NCI-H1436 treated with DMSO at 0.1 percent for 48 hours (cell line): Measurements from ENCODE around the gene CLEC16A.

Source experiments
- DNase-seq: peaks from one replicate; lab custom pipeline; 2025; lab: John Stamatoyannopoulos, UW

Gene CLEC16A, protein sequence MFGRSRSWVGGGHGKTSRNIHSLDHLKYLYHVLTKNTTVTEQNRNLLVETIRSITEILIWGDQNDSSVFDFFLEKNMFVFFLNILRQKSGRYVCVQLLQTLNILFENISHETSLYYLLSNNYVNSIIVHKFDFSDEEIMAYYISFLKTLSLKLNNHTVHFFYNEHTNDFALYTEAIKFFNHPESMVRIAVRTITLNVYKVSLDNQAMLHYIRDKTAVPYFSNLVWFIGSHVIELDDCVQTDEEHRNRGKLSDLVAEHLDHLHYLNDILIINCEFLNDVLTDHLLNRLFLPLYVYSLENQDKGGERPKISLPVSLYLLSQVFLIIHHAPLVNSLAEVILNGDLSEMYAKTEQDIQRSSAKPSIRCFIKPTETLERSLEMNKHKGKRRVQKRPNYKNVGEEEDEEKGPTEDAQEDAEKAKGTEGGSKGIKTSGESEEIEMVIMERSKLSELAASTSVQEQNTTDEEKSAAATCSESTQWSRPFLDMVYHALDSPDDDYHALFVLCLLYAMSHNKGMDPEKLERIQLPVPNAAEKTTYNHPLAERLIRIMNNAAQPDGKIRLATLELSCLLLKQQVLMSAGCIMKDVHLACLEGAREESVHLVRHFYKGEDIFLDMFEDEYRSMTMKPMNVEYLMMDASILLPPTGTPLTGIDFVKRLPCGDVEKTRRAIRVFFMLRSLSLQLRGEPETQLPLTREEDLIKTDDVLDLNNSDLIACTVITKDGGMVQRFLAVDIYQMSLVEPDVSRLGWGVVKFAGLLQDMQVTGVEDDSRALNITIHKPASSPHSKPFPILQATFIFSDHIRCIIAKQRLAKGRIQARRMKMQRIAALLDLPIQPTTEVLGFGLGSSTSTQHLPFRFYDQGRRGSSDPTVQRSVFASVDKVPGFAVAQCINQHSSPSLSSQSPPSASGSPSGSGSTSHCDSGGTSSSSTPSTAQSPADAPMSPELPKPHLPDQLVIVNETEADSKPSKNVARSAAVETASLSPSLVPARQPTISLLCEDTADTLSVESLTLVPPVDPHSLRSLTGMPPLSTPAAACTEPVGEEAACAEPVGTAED

DNA sequence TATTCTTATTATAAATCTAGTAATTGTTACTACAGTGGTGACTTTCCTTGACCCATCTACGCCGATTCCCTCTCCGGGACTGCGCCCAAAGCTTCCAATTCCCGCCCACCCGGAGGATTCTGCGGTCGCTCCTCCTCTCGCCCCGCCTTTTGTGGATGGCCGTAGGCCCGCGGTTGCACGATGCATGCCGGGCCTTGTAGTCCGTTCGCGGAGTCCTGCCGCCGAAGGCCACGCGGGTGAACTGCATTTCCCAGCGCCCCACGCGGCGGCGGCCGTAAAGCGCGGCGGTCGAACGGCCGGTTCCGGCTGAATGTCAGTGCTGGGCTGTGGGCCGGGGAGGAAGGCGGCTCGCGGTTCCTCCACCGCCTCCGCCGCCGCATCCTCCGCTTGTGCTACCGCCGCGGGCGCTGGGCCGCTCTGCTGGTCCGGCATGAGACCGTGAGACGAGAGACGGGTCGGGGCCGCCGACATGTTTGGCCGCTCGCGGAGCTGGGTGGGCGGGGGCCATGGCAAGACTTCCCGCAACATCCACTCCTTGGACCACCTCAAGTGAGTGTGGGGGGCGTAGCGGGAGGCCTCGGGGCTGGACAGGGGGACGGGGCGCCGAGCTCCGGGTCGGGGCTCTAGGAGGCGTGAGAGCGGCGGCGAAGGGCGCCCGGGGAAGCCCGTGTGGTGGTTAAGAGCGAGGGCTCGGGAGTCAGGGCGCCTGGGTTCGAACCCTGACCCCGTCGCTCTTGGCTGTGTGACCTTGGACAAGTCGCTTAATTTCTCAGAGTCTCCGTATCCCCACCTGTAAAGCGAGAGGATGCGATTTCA is at the start of gene CLEC16A:
Gene CLEC16A (plus strand): TSS at position 316 of the 816 bp plus-strand sequence. CDS start 154 bp downstream, at position 470.
- DNase-seq, result peak; percentile 65

DNA sequence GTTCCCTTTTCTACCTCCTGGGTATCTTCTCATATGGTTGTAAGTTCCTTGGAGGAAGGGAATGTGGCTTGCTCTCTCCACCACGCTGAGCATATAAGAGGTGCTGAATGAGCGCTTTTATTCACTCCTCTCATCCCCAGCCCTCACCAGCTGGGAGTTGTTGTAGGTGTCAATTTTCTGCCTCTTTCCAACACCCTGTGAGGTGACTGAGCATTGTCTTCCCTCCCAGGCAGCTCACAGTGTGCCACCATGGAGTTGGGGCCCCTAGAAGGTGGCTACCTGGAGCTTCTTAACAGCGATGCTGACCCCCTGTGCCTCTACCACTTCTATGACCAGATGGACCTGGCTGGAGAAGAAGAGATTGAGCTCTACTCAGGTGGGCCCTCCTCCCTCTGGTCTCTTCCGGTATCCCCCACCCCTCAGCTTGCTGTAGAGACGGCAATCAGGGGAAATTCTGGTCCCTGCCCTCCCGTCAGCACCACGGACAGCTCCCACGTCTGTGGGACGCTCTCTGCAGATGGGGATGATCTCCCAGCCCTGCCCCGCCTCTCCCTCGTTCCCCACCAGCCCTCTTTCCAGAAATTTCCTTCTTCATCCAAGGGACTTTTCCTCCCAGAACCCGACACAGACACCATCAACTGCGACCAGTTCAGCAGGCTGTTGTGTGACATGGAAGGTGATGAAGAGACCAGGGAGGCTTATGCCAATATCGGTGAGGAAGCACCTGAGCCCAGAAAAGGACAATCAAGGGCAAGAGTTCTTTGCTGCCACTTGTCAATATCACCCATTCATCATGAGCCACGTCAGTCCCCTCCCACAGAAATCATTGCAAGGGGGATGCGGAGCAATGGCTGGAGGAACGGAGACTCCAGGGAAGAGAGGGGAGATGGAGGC is 49.1 kb upstream of the CLEC16A start:
- no peak for DNase-seq

DNA sequence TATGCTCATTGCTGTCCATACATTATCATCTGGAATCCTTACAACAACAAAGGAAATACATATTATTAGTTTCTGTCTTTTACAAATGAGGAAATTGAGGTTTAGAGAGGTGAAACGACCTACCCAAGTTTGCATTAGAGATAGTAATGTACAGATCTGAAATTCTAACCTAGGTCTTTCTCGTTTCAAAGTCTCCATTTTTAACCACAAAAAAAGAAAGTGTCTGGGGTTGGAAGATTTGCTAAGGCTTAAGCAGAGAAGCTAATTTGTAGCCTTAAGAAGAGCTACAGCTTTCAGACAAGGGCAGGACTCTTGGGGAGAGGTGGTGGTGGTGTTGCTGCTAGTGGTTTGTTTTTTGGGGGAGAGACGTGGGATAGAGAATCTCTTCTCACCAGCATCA is 48.2 kb upstream of the CLEC16A start:
- no peak for DNase-seq

DNA sequence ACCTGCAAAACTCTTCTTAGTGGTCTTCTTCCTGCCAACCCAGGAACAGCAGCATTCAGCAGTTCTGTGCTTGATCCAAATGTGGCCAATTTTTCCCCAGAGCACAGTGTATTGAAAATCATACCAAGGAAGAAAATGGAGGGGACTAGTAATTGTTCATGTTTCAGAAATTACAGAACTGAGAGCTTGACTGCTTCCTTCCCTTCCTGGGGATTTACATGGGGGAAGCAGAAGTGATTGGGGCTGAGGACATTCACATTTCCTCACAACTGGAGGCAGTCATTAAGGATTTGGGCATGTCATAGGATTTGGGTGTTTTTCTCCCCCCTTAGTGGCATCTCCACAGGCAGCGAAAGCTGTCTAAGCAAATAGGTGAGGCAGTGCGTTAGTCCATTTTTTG is 47.6 kb upstream of the CLEC16A start:
- no peak for DNase-seq

DNA sequence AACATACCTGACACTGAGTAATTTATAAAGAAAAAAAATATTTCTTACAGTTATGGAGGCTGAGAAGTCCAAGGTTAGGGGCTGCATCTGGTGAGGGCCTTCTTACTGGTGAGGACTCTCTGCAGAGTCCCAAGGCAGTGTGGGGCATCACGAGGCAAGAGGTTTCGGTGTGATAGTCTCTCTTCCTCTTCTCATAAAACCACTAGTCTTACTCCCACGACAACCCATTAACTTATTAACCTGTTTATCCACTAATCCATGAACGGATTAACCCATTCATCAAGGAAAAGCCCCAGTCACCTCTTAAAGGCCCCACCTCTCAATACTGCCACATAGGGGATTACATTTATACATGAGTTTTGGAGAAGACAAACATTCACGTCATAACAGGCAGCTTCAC is 47.2 kb upstream of the CLEC16A start:
- no peak for DNase-seq

DNA sequence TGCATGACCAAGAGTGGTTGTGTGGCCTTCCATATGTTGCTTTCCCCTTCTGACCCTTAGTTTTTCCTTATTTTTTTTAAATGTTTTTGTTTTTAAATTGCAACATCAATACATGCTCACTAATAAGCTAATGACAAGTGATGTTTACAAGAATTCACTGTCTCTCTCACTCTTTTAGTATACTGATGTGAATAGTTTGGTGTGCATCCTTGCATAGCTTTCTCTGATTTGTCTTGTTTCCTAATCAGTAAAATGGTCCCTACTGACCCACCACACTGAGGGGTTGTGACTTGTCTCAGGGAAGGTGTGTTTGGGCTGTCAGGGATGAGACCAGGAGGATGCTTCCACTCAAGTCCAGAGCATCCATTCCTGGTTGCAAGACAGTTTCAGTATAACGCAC is 41.4 kb upstream of the CLEC16A start:
- DNase-seq, result no peak

DNA sequence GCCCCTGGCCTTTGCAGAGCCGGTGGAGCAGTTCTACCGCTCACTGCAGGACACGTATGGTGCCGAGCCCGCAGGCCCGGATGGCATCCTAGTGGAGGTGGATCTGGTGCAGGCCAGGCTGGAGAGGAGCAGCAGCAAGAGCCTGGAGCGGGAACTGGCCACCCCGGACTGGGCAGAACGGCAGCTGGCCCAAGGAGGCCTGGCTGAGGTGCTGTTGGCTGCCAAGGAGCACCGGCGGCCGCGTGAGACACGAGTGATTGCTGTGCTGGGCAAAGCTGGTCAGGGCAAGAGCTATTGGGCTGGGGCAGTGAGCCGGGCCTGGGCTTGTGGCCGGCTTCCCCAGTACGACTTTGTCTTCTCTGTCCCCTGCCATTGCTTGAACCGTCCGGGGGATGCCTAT is 37.9 kb upstream of the CLEC16A start:
- no peak for DNase-seq

DNA sequence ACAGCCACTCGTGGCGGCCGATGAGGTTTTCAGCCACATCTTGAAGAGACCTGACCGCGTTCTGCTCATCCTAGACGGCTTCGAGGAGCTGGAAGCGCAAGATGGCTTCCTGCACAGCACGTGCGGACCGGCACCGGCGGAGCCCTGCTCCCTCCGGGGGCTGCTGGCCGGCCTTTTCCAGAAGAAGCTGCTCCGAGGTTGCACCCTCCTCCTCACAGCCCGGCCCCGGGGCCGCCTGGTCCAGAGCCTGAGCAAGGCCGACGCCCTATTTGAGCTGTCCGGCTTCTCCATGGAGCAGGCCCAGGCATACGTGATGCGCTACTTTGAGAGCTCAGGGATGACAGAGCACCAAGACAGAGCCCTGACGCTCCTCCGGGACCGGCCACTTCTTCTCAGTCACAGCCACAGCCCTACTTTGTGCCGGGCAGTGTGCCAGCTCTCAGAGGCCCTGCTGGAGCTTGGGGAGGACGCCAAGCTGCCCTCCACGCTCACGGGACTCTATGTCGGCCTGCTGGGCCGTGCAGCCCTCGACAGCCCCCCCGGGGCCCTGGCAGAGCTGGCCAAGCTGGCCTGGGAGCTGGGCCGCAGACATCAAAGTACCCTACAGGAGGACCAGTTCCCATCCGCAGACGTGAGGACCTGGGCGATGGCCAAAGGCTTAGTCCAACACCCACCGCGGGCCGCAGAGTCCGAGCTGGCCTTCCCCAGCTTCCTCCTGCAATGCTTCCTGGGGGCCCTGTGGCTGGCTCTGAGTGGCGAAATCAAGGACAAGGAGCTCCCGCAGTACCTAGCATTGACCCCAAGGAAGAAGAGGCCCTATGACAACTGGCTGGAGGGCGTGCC is 37.2 kb upstream of the CLEC16A start:
- no peak for DNase-seq

DNA sequence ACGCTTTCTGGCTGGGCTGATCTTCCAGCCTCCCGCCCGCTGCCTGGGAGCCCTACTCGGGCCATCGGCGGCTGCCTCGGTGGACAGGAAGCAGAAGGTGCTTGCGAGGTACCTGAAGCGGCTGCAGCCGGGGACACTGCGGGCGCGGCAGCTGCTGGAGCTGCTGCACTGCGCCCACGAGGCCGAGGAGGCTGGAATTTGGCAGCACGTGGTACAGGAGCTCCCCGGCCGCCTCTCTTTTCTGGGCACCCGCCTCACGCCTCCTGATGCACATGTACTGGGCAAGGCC is 36.7 kb upstream of the CLEC16A start:
- no peak for DNase-seq

DNA sequence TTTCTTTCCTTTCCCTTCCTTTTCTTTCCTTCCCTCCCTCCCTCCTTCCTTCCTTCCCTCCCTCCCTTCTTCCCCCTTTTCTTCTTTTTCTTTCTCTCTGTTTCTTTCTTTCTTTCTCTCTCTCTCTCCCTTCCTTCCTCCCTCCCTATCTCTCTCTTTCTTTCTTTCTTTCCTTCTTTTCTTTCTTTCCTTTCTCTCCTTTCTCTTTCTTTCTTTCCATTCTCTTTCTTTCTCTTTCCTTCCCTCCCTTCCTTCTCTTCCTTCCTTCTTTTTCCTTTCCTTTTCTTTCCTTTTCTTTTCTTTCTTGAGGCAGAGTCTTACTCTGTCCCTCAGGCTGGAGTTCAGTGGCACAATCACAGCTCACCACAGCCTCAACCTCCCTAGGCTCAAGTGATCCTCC is 33.1 kb upstream of the CLEC16A start:
- no peak for DNase-seq

DNA sequence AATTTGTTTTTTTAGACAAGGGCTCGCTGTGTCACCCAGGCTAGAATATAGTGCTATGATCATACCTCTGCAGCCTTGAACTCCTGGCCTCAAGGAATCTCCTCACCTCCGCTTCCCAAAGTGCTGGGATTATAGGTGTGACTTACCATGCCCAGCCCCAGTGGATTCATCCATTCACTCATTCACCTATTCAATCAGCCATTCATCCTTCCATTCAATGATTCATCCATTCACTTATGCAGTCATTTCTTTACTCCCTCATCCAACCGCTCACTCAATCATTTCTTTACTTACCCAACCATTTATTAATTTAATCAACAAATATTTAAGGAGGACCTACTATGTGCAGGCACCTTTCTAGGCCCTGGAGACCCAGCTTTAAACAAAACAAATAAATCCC is 27.8 kb upstream of the CLEC16A start:
- DNase-seq, result no peak

DNA sequence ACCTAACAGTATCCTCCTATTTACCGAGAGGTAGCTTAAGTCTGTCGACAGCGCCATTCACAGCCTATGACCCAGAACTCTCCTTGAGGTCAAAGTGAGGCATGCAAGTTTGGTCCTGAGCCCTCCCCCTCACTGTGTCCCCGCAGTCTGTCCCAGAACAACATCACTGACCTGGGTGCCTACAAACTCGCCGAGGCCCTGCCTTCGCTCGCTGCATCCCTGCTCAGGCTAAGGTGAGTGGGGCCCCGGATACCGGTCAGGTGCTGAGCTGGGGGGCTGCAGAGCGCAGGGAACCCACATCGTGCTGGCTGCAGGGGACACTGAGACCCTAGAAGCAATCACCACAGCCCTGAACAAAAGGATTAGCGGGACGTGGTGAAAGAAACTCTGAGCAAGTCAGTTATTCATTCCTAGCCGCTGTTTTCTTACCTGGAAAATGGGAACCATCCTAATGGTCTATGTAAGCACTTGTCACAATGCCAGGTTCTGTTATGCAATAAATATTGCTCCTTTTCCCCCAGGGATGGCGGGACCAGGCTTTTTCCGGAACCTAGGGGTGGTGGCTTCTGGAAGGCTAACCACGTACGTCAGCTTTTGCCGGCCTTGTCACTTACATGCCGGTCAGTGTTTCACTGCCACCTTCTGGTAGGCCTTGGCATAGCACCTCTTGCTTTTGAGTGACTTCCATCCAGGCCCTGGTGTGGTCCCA is 25.9 kb upstream of the CLEC16A start:
- peak; percentile 39 for DNase-seq

DNA sequence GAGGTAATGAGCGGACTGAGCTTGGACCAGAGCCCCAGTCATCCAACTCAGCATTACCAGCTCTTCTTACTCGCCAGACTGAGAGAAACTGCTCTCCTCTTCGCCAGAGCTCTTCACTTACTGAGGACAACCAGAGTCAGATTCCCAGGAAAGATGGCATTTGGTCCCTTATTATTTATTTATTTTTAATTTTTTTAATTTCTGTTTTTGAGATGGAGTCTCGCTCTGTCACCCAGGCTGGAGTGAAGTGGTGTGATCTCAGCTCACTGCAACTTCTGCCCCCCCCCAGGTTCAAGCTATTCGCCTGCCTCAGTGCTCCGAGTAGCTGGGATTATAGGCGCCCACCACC is 25.4 kb upstream of the CLEC16A start:
- DNase-seq, result no peak

DNA sequence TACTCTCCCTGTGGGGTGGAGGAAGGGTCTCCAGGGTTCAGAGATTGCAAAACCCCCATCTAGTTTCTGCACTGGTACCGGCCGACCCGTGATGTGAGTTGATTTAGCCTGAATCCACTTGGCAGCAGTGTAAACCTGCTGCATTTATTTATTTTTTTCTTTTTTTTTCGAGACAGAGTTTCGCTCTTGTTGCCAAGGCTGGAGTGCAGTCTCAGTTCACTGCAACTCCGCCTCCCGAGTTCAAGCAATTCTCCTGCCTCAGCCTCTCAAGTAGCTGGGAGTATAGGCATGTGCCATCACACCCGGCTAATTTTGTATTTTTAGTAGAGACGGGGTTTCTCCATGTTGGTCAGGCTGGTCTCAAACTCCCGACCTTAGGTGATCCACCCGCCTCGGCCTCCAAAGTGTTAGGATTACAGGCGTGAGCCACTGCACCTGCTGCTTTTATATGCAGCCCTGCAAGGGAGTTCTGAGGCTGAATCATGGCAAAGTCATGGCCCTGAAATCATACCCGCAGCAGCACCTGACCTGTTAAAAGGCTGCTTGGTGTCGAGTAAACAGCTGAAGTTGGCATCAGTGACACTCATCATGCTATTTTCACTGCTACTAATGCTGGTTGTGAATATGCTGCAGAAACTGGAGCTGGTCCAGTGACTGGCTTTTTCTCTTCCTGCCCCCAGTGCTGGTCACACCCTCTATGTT is 23.5 kb upstream of the CLEC16A start:
- no peak for DNase-seq

DNA sequence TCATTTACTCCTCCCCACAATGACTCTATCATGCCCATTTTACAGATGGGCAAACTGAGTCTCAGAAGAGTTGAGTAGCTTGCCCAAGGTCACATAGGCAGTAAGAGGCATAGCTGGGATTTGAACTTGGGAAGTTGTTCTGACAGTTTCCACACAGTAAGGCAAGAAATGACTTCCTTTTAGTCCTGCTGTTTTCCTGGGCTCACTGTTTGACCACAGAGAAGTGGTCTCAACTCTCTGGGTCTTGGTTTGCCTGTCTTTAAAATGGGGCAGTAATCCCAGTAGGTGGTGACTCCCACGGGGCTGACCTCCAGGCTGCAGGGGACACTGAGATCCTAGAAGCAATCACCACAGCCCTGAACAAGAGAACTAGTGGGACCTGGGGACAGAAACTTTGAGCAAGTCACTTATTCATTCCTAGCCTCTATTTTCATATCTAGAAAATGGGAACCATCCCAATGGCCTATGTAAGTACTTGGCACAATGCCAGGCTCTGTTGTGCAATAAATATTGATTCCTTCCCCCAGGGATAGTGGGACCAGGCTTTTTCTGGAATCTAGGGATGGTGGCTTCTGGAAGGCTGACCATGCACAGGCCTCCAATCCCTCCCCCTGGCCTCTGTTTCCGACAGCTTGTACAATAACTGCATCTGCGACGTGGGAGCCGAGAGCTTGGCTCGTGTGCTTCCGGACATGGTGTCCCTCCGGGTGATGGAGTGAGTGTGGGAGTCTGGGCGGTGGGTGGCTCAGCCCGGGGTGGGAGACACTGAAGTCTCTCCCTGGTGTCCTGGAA is 22.6 kb upstream of the CLEC16A start:
- DNase-seq, result no peak

DNA sequence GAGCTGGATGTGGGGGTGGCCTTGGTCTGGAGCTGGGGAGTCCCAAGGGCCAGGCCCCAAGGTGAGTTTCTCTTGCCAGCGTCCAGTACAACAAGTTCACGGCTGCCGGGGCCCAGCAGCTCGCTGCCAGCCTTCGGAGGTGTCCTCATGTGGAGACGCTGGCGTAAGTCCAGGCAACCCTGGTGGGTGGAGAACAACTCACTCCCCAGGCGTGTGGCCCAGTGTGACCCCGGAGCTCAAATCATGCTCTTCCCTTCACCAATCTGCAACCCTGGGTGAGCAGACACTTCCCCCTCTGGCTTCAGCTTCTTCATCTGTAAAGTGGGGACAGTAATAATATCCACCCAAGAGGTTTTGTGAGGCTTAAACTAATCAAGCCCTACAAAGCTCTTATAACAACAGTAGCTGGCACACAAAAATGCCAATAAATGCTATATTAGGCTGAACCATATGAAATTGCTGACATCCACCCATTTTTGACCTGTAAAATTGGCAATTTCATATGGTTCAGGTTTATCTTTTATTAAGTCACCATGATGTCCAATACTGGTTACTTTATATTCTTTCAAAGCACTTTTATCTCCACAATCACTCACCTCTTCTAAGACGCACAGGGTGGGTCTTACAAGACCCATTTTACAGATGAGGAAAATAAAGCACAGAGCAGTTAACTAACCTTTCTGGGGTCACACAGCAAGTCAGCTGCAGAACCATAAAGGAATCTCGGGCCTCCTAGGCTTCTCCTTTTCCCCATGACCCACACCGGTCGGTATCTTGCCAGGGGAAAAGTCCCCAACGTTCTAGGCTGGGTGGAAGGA is 21.8 kb upstream of the CLEC16A start:
- no peak for DNase-seq

DNA sequence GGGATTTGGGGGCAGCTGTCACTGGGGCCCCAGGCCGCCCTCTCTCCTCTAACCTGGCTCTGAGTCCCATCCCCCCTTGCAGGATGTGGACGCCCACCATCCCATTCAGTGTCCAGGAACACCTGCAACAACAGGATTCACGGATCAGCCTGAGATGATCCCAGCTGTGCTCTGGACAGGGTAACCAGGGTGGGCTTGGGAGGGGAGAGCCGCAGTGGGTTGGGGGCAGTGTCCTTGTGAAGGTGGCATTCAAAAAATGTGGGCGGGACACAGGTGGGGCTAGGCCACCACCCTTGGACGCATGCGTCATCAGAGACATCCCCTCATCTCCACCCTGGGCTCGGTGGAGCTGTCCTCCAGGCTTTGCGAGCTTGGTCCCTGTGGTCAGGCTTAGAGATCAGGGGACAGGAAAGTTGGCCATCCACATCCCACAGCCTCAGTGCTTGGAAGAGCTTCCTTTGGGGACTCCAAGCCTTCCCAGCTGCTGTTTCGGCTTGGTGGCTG is 21.2 kb upstream of the CLEC16A start:
- no peak for DNase-seq
